DND-41 (cell line): ENCODE measurements around the gene MAPRE2.

Source experiments
- ATAC-seq: fragments of 200-7000 bp; cut with Tn5 transposase; 3 replicates; pipeline ENCODE4 v1.9.1; 2021; ENCODE audit warnings: low read depth; ENCODE audit not compliant: insufficient read depth
- DNase-seq: peaks from one replicate; pipeline ENCODE4 v3.0.0-alpha.2; 2020
- H2AFZ ChIP-seq: 2 replicates; pipeline ENCODE4 v1.6.0; 2012; ENCODE audit warnings: low read depth, low read length
- H3K27ac ChIP-seq: 2 replicates; pipeline ENCODE4 v1.5.1; 2012; ENCODE audit warnings: low read length, inconsistent platforms
- H3K27me3 ChIP-seq: fragments of 200-600 bp; sonication (generic); 2 replicates; pipeline ENCODE4 v1.6.0; 2012; ENCODE audit warnings: low read length, mild to moderate bottlenecking, inconsistent platforms; ENCODE audit not compliant: insufficient read depth, poor library complexity
- H3K36me3 ChIP-seq: 2 replicates; pipeline ENCODE4 v1.5.1; 2012; ENCODE audit warnings: low read length, inconsistent platforms; ENCODE audit not compliant: insufficient read depth
- H3K4me1 ChIP-seq: 2 replicates; pipeline ENCODE4 v1.5.1; 2012; ENCODE audit warnings: mild to moderate bottlenecking, low read length; ENCODE audit not compliant: insufficient read depth
- H3K4me2 ChIP-seq: 2 replicates; pipeline ENCODE4 v1.6.0; 2012; ENCODE audit warnings: mild to moderate bottlenecking, moderate library complexity, low read length, inconsistent platforms; ENCODE audit not compliant: insufficient read depth
- H3K4me3 ChIP-seq, 2 experiments: fragments of 200-600 bp in 1 of 2; shearing (Covaris generic) in 1 of 2; 2 replicates each; pipeline ENCODE4 v1.5.1; 2012 to 2016; ENCODE audit warnings: inconsistent platforms in 2 of 2, low read length in 2 of 2, mild to moderate bottlenecking in 2 of 2, low read depth in 1 of 2, moderate library complexity in 1 of 2
- H3K79me2 ChIP-seq: 2 replicates; pipeline ENCODE4 v1.6.0; 2012; ENCODE audit warnings: low read length, inconsistent platforms; ENCODE audit not compliant: insufficient read depth
- H3K9ac ChIP-seq: 2 replicates; pipeline ENCODE4 v1.6.0; 2012; ENCODE audit warnings: low read depth, mild to moderate bottlenecking, inconsistent platforms, low read length, moderate library complexity
- H3K9me3 ChIP-seq: 2 replicates; pipeline ENCODE4 v1.5.1; 2012; ENCODE audit warnings: low read length, moderate library complexity, mild to moderate bottlenecking, inconsistent platforms; ENCODE audit not compliant: insufficient read depth, severe bottlenecking
- H4K20me1 ChIP-seq: 2 replicates; pipeline ENCODE4 v1.6.0; 2012; ENCODE audit warnings: low read length; ENCODE audit not compliant: insufficient read depth
- EZH2 ChIP-seq: IDR thresholded peaks from 3 replicates; pipeline ENCODE4 v1.6.1; 2012; ENCODE audit warnings: borderline replicate concordance, low read depth, mild to moderate bottlenecking, moderate library complexity, low read length, inconsistent platforms; ENCODE audit not compliant: severe bottlenecking
- TF ChIP-seq, protein P1 (sequence below): IDR thresholded peaks from 2 replicates; pipeline ENCODE4 v1.5.1; 2012; ENCODE audit warnings: borderline replicate concordance, low read length, moderate library complexity, mild to moderate bottlenecking; ENCODE audit not compliant: poor library complexity, severe bottlenecking; ENCODE audit errors: extremely low read depth

MAPRE2 gene

DNA sequence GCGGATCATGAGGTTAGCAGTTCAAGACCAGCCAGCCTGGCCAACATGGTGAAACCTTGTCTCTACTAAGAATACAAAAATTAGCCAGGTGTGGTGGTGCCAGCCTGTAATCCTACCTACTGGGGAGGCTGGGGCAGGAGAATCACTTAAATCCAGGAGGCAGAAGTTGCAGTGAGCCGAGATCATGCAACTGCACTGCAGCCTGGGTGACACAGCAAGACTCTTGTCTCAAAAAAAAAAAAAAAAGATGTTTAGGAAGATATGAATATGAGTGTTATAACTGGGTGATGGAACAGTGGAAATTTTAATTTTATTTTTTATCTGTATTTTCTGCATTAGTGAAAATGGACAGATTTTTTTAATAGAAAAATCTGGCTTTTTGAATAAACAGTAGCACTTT is 14.5 kb downstream of the MAPRE2 start:
- Histone ChIP-seq H3K27me3 (no peaks in the 10 kb centered on the region), H2AFZ (no peak overlapping the region), H3K79me2 (peaks cover 83% of the 10 kb centered on the region), H3K9me3 (no peaks in the 10 kb centered on the region), H3K9ac (no peak overlapping the region), H3K4me2 (no peak overlapping the region), H4K20me1 (peaks cover 21% of the 10 kb centered on the region), H3K36me3 (no peaks in the 10 kb centered on the region), H3K27ac (no peak overlapping the region), H3K4me3 (no peak overlapping the region), H3K4me1 (no peaks in the 10 kb centered on the region)
- no peak for ATAC-seq
- TF ChIP-seq, protein P1, sequence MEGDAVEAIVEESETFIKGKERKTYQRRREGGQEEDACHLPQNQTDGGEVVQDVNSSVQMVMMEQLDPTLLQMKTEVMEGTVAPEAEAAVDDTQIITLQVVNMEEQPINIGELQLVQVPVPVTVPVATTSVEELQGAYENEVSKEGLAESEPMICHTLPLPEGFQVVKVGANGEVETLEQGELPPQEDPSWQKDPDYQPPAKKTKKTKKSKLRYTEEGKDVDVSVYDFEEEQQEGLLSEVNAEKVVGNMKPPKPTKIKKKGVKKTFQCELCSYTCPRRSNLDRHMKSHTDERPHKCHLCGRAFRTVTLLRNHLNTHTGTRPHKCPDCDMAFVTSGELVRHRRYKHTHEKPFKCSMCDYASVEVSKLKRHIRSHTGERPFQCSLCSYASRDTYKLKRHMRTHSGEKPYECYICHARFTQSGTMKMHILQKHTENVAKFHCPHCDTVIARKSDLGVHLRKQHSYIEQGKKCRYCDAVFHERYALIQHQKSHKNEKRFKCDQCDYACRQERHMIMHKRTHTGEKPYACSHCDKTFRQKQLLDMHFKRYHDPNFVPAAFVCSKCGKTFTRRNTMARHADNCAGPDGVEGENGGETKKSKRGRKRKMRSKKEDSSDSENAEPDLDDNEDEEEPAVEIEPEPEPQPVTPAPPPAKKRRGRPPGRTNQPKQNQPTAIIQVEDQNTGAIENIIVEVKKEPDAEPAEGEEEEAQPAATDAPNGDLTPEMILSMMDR, result no peak
- TF ChIP-seq EZH2, result no peak
- DNase-seq, result no peak

- Histone ChIP-seq H3K27me3 (no peaks in the 10 kb centered on the region), H3K79me2 (peaks cover 74% of the 10 kb centered on the region), H3K36me3 (no peaks in the 10 kb centered on the region), H3K4me2 (no peak overlapping the region), H3K9me3 (no peaks in the 10 kb centered on the region), H3K9ac (no peak overlapping the region), H3K27ac (no peak overlapping the region), H4K20me1 (peaks cover 23% of the 10 kb centered on the region), H2AFZ (no peak overlapping the region), H3K4me1 (no peaks in the 10 kb centered on the region), H3K4me3 (no peak overlapping the region)
- DNase-seq (no peak), ATAC-seq (no peak)
- TF ChIP-seq EZH2, result no peak
- TF ChIP-seq, protein P1, result no peak
These were observed 18.2 kb downstream of the MAPRE2 start for GRCh38 chr18:35059280-35059927.

DNA sequence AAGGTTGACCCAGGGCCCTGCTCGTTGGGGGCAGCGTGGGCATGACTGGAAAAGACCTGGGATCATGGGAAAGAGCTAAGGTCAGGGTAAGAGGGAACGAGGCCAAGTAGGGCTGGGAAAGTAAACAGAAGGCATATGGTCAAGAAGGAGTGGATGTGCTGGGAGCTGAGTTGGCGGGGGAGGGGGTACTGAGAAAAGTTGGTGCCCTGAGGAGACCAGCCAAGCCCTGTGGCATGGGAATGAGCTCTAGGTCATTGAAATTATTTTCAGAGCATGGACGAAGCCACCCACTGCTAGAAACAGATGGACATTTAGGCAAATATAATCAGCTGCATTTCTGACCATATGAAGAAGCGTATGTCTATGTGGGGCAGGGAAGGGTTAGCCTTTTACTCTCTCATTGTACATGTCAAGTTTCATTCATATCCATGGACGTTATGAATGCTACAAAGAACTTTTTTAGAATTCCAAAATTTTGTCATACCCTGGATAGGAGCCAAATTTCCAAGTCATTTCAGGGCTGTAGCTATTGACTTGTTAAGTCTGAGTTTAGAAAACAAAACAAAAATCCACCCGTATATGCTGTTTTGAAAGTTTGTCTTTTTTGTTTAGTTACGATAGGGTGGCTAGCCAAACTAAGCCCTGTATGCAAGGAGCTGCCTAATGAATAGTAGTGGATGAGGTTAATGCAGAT is 19.1 kb downstream of the MAPRE2 start:
- H3K36me3 ChIP-seq, result no peaks in the 10 kb centered on the region
- H3K27me3 ChIP-seq, result no peaks in the 10 kb centered on the region
- TF ChIP-seq, protein P1, result no peak
- no peak for TF ChIP-seq EZH2
- no peaks in the 10 kb centered on the region for H3K9me3 ChIP-seq
- ATAC-seq (no peak), DNase-seq (no peak)
- no peak overlapping the region for H3K9ac ChIP-seq
- H3K4me3 ChIP-seq, result no peak overlapping the region
- H3K27ac ChIP-seq, result no peak overlapping the region
- peaks cover 69% of the 10 kb centered on the region for H3K79me2 ChIP-seq
- H3K4me2 ChIP-seq, result no peak overlapping the region
- no peak overlapping the region for H2AFZ ChIP-seq
- peaks cover 20% of the 10 kb centered on the region for H4K20me1 ChIP-seq
- H3K4me1 ChIP-seq, result no peaks in the 10 kb centered on the region
